EH (cell line): ENCODE data around the gene THTPA.

ENCODE experiments used
- DNase-seq: peaks from one replicate; pipeline ENCODE4 v3.0.0-alpha.2; 2015; ENCODE audit warnings: low read depth

The THTPA gene

GRCh38 chr14:23551266-23552028 lies 4.6 kb upstream of the THTPA start, which contains the start of gene ZFHX2:
TSS of gene ZFHX2 (minus strand) at chr14:23551765. CDS start at chr14:23535325, 16,440 bp downstream.
- peak; percentile 62 for DNase-seq

- no peak for DNase-seq
Observed at GRCh38 chr14:23555533-23555881, 564 bp upstream of the THTPA start.

GRCh38 chr14:23556700-23557440 lies 799 bp downstream of the THTPA start:
- DNase-seq, result no peak

GRCh38 chr14:23557521-23557920 lies 1.4 kb downstream of the THTPA start:
- no peak for DNase-seq

GRCh38 chr14:23557946-23558345 lies 1.9 kb downstream of the THTPA start:
- DNase-seq, result no peak

GRCh38 chr14:23558346-23559009 lies 2.4 kb downstream of the THTPA start:
- no peak for DNase-seq

- DNase-seq, result peak; percentile 63
Observed at GRCh38 chr14:23559010-23559925, 3.2 kb downstream of the THTPA start.

GRCh38 chr14:23559926-23560520 lies 4.0 kb downstream of the THTPA start:
- DNase-seq, result no peak

- DNase-seq, result no peak
Observed at GRCh38 chr14:23561259-23561658, 5.2 kb downstream of the THTPA start.

- no peak for DNase-seq
Observed at GRCh38 chr14:23561873-23562821, 6.1 kb downstream of the THTPA start.

- peak; percentile 53 for DNase-seq
Observed at GRCh38 chr14:23562822-23563472, 6.9 kb downstream of the THTPA start.

GRCh38 chr14:23563473-23564180 lies 7.6 kb downstream of the THTPA start:
- DNase-seq, result no peak

- DNase-seq, result no peak
Observed at GRCh38 chr14:23564181-23564812, 8.2 kb downstream of the THTPA start.

- DNase-seq, result no peak
Observed at GRCh38 chr14:23564876-23565275, 8.8 kb downstream of the THTPA start.

- no peak for DNase-seq
Observed at GRCh38 chr14:23565626-23566025, 9.6 kb downstream of the THTPA start.

GRCh38 chr14:23566112-23566777 lies 10.2 kb downstream of the THTPA start:
- no peak for DNase-seq

GRCh38 chr14:23566778-23567185 lies 10.7 kb downstream of the THTPA start:
- DNase-seq, result peak; percentile 44
